ENCODE measurements around the gene NRIP1.

NRIP1 gene, protein sequence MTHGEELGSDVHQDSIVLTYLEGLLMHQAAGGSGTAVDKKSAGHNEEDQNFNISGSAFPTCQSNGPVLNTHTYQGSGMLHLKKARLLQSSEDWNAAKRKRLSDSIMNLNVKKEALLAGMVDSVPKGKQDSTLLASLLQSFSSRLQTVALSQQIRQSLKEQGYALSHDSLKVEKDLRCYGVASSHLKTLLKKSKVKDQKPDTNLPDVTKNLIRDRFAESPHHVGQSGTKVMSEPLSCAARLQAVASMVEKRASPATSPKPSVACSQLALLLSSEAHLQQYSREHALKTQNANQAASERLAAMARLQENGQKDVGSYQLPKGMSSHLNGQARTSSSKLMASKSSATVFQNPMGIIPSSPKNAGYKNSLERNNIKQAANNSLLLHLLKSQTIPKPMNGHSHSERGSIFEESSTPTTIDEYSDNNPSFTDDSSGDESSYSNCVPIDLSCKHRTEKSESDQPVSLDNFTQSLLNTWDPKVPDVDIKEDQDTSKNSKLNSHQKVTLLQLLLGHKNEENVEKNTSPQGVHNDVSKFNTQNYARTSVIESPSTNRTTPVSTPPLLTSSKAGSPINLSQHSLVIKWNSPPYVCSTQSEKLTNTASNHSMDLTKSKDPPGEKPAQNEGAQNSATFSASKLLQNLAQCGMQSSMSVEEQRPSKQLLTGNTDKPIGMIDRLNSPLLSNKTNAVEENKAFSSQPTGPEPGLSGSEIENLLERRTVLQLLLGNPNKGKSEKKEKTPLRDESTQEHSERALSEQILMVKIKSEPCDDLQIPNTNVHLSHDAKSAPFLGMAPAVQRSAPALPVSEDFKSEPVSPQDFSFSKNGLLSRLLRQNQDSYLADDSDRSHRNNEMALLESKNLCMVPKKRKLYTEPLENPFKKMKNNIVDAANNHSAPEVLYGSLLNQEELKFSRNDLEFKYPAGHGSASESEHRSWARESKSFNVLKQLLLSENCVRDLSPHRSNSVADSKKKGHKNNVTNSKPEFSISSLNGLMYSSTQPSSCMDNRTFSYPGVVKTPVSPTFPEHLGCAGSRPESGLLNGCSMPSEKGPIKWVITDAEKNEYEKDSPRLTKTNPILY (N-terminal part only)

DNA sequence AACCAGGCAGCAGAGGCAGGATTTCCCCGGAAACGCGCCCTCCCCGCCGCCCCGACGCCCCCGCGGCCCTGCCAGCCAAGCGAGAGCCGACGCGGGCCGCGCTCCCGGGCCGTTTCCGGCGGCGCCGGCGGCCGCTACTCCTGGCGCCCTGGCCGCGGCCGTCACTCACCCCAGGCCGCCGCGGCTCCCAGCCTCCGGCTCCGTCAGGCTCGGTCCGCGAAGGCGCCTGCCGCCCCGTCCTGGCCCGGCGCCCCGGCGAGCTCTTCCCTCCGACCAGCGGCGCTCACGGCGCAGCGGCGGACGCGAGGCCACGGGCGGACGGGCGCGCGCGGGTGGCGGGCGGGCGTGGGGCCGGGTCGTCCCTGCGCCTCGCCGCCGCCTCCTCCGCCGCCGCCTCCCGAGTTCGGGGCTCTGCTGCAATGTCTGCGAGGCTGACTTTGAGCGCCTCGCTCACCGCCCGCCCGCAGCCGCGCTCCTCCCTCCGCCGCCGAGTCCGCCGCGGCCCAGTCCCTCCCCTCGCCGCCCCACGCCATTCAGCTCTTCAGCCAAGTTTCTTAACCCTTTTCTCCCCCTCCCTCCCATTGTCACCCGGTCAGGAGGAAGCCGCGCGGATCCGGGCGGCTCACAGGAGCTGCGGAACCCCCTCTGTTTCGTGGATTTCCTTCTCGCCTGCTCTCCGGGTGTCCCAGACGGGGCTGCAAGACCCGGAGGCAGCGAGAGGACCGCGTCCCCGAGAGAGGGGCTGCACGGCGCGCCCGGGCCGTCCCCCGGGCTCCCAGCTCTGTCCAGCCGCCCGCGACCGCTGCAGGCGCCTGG lies at the start of gene NRIP1:
Gene NRIP1, minus strand, starts transcription at position 425 of the 816 bp plus-strand sequence. CDS start 96,808 bp downstream, outside the sequence.
- DNase-seq (ENCODE audit: low spot score): peak; percentile 95

DNA sequence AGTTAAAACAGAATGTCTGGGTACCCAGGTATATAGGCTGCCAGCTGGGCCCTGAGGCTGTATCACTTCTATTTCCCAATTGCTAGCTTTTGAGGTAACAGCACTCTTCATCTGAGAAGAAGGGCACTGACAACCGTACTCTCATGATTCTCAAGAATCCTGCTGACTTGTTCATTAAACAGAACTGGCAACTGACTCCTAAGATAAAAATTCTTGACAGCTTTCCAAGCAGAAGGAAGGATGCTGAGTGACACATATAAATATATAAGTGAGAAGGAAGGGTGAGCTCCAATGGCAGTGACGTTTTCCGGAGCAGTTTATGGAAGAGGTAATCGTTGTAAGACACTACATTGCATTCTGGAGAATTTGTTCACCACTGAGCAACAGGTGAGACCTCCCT lies 48.1 kb upstream of the NRIP1 start:
- no peak for DNase-seq (ENCODE audit: low spot score)

DNA sequence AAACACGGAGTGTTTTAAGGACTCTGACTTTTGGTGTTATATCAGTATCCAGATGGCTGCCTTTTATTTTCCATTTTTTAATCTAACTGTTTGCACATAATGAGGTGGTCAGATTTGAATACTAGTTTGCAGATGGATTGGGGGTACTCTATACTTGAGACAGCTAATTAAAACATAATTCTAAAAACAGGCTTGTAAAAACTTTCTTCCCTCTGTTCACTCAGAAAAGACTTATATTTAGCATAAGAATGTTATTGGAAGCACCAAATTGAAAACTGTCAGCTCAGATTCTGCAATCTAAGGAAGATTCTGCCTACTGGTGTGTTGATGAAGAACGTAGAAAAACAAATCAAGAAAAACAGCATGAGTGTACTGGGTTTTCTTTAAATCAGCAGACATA lies 44.0 kb upstream of the NRIP1 start:
- DNase-seq (ENCODE audit: low spot score): no peak

DNA sequence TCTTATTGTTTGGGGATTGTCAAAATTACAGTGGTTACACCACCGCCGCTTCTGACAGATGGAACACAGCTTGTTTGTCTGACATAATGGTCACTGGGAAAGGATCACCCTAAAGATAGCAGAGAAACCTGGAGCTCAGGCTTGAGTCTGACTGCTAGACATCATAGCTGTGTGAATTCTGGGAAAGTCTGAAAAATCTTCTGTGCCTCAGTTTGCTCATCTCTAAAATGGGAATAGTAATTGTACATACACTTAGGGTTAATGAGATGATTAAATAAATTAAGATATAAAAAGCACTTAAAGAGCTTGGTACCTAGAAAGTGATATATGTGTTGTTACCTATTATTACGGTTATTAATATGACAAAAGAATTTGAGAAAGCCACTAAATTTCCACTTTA lies 39.7 kb upstream of the NRIP1 start:
- no peak for DNase-seq (ENCODE audit: low spot score)

DNA sequence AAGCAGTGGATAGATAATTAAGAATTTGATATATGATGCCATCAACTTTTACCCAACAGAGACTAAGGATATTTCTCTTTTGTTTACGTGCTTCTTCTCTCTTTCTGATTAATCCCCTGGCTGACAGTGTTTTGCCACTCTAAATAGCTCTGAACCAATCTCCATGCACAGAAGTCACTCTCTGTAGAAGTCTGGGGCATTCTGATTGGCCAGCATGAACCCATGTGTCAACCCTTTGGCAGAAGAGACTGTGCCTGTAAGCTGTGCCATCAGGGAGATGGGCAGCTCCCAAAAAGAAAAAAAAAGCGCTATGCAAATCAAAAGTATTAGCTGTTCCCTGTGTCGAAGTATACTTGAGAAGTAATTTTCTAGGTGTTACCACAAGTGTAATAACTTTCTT lies 34.1 kb upstream of the NRIP1 start:
- DNase-seq (ENCODE audit: low spot score): no peak

DNA sequence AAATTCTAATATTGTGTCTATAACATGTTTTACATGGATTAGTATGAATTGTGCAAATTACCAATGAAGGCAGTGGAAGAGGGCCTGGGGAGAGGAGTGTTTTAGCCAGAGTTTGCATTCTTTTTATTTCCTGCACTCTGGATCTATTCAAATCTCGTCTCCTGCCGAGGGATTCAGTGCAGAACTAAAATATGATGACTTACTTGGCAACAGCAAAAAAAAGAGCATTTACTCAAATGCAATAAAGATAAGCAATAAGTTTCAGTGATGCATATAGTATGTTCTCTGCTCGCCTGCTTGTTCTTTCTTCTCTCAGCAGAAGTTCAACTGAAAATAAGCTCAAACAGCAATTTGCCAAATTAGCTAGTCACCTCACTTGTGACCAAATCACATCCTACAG lies 33.4 kb upstream of the NRIP1 start:
- DNase-seq (ENCODE audit: low spot score): no peak

DNA sequence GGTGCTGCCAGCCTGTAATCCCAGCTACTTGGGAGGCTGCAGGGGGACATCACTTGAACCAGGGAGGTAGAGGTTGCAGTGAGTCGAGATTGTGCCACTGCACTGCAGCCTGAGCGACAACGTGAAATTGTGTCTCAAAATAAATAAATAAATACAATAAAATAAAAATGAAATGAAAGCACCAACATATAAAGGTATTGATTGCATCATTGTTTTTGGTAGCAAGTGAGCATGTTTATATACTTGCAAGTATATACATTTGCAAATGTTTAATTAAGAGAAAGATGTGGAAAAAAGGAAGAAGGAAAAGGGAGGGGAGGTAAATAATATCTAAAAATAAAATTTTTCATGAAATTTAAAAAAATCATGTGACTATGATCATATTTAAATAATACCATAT lies 32.8 kb upstream of the NRIP1 start:
- no peak for DNase-seq (ENCODE audit: low spot score)

DNA sequence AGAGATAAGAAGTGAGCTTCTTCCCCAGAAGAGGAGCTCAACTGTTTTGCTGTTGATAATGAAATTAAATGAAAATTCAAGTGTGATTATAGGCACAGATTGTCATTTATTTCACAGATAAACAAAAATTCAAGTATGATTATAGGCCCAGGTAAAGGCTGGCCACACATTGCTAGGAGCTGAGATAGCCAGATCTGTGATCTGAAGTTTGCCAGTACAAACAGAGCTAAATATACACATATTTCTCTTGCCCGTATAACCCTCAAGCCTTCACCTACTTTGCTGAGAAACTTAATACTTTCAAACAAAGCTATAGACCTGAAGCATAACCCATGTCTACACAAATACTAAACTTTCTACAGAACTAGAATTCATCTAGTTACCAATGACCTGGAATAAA lies 31.3 kb upstream of the NRIP1 start:
- no peak for DNase-seq (ENCODE audit: low spot score)

DNA sequence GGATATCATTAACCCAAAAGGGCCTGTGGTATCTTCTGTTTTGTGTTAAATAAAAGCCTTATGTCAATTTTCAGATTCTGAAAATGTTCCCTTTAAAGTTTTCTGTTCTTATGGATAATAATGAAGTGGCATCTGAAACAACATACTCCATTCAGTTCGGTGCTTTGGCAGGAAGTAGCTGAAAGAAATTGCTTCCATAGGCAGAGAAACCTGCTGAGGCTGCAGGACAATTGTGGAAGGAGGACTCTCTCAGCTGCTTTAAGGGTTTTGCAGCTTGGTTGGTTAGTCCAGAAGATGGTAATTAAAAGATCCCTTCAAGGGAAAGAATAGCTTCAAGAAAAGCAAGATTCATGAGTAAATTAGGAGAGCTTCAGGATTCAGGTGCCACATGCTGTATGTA lies 30.5 kb upstream of the NRIP1 start:
- DNase-seq (ENCODE audit: low spot score): no peak

DNA sequence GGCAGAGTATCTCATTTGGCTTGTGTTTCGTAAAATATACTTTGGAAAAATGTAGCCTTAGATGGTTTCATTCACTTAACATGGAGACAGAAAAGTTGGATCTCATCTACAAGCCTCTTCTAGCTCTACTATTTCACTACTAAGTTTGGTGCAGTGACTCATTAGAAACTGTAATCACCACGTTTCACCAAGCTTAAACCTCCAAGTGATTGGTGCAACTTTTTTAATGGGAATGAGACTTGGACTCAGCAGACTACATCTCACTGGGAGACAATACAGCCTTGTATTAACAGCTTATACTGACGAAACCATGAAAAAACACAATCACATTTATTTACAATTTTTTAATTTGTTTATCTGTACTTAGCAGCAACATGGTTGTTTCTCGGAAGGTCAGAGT lies 29.9 kb upstream of the NRIP1 start:
- no peak for DNase-seq (ENCODE audit: low spot score)

DNA sequence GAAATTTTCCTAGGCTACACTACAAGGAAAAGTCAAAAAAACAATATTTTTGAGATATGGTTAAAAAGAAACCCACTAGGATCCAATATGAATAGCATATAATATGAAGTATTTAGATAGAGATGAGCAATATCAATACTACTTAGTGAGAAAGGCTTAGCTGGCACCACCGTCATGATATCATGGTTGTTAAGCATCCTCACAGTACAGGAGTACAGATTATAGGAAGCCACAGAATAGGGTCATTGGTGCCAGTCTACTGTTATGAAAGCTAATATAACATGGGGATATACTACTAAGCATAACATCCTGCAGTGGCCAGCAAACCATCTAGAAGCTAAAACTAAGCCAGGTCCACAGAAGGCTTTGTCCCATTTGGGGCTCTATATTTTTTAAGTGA lies 28.4 kb upstream of the NRIP1 start:
- no peak for DNase-seq (ENCODE audit: low spot score)

DNA sequence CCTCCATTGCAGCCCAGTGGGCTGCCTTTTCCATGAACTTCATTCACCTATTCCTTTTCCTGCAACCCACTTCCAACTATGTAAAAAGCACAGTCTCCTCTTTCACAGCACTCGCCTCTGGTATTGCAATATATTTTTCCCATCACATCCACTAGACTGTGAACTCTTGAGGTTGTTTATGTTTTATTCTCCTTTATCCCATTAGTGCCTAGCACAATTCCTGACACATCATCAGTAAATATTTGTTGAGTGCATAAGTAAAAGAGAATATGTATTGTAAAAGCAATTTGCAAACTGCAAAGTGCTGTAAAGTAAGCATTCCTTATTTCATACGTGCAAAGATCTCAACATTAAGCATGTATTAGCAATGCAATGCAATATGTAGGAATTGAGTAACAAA lies 27.9 kb upstream of the NRIP1 start:
- no peak for DNase-seq (ENCODE audit: low spot score)

DNA sequence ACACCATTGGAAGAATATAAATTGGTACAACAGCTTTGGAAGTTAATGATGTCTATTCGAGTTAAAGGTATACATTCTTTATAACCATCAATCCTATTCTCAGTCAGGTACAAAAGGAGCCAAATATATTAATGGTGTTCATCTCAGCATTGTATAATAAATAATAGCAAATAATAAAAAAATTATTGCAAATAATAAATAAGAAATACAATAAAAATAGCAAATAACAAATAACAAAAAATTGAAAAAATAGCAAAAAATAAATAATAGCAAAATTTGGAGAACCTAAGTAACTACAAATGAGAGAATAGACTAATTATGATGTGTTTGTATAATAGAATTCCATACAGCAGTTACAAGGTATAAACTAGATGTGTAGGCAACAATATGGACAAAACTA lies 25.6 kb upstream of the NRIP1 start:
- DNase-seq (ENCODE audit: low spot score): no peak

DNA sequence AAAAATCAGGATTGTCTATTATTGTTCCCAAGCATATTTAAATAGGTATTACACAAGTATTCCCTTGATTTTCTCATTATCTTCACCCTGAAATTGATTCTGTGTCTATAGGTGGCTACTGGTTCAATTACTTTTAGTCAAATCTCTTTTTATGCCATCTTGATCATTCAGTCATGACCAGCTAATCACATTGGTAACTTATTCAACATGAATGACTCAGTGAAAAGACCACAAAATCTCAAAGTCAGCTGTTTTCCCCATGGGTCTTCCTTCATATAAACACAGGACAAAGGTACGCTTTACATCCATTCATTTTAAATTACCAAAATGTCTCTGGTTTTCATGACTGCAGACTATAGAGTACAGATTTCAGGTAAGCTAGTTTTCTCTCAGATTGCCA lies 23.7 kb upstream of the NRIP1 start:
- DNase-seq (ENCODE audit: low spot score): no peak

DNA sequence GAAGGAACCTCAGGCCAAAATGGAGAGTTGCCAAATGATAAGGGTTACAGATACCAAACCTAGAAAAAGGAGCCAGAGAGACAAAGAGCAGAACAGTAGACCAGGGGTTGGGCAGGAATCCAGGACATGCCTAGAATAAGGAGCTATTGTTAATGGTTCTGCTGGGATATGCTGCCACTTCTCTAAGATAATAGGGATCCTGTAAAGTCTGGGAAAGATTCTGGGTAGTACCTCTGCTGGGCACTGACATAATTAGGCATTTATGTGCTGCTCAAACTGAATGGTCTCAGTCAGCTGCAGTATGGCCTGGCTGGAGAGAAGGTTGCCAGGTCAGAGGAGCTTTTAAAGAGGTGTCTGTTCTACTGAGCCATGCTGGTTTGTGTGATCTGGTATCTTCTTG lies 19.9 kb upstream of the NRIP1 start:
- no peak for DNase-seq (ENCODE audit: low spot score)

DNA sequence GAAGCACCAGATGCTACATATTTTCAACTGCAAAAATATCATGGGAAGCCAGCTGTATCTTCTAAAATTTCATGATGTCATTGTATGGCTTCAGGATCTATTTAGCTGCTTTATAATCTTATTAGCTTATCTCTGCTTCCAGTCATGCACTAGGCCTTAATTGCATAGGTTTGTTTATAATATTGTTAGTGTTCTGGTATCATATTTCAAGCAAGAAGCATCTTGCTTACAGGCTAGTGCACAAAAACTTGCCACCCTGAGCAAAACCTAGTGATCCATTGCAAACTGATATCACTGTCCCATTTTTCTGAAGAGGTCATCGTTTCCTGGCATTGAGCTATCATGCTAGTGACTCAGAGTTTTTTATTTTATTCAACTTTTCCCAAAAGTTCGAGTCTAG lies 15.7 kb upstream of the NRIP1 start:
- no peak for DNase-seq (ENCODE audit: low spot score)

DNA sequence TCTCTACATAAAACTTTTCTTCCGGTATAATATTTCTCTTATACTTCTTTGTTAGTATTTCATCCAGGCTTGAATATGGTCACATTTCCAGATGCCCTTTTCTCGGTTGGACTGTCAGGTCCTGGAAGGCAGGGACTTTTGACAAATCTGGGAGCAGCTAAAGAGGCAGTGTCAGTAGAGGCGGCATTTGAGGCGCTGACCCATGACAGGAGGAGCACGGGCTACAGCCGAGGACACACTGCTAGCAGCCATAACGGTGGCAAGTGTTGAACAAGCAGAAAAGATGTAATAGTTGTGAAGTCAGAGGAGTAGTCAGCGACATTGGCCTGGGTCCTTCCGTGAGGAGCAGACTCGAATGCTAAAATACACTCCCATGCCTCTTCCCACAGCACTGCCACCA lies 14.5 kb upstream of the NRIP1 start:
- DNase-seq (ENCODE audit: low spot score): no peak

DNA sequence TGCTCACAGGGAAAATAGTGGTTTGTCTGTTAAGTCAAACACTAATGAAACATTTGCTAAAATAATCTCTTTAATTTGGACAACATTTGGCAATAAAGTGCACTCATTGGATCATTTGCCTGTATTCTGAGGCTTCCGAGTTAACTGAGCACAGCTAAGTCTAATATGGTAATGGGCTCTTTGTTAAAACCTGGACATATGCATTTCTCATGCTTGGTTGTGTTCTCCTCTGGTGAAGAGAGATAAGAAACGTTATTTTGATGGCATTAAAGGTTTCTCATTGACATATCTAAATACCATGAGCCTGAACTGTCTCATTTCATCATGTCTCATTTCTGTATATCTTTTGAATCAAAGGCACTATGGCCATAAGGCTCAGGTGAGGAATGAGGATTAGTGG lies 13.4 kb upstream of the NRIP1 start:
- no peak for DNase-seq (ENCODE audit: low spot score)

DNA sequence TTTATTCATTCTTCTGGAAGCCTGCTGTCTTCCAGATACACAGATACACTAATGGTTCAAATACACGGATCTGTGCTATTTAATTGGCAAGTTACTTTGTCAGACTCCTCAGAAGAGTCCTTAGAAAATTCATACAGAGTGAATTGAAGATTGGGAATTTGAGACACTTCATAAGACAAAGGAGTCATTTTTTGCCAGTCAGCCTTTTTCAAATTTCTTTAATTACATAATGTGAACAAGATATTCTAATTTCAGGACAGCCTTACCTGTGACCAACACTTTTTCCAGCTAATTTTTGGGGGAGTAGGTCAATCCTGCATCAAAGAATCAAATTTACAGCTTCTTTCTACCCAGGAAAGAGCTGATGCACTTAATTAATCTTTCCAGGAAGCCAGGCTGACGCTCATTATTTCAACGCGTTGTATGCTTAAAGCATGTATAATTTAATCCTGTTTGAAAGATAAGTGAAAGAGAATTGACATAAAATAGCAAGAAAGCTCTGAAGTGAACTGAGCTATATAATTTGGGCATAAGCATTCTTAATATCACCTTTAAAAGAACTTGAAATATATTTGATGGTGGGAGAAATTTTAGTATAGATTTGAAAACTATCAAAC lies 12.8 kb upstream of the NRIP1 start:
- no peak for DNase-seq (ENCODE audit: low spot score)

DNA sequence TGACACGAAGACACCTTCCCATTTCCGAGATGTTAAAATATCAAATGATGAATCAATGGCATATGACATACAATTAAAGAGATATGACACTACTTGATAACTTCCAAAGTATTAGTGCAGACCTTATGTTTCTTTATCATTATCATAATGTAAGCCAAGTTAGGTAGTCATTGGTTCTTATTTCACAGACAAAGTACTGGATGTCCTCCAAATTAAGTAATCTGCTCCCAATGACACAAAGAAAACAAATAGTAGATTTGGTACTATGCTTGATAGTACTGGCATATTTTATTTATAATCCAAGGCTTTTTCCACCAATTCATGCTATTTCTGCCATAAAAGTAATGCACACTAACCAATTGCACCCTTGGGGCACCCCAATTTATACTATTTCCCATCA lies 11.9 kb upstream of the NRIP1 start:
- DNase-seq (ENCODE audit: low spot score): no peak

DNA sequence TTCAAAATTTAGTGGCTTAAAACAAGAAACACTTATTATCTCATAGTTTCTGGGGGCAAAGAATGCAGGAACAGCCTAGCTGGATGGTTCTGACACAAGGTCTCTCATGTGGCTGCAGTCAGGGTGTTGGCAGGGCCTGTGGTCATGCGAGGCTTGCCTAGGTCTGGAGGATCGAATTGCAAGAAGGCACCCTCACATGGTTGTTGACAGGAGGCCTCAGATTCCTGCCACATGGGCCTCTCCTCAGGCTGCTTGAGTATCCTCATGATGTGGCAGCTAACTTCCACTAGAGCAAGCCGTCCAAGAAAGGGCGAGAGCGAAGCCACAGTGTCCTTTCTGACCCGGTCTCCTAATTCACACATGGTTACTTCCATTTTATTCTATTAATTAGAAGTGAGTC lies 6.2 kb upstream of the NRIP1 start:
- DNase-seq (ENCODE audit: low spot score): no peak

DNA sequence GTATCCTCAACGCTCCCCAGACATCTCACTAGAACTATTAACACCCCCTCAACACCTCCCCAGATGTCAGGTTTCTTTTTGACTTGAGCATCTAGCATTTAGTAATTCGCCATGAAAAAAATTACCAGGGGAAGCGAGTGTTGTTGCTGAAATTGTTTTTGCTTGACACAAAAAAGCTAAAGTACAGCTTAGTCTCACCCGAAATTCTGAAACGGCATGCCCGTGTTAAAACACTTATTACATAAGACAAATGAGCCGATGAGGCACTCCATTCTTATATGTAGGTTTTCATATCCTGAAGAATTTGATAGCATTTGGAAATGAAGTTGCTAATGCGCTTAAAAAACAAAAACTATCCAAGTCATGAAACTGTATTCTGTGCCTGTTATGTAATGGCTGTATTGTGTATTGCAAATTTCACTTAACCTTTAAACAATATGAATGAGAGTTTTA lies 1.3 kb upstream of the NRIP1 start:
- no peak for DNase-seq (ENCODE audit: low spot score)
